MM.1S (cell line): Measurements from ENCODE around the gene SORL1.

Experiments used
- EZH2 ChIP-seq: fragments of 300-600 bp; sonication (generic); optimal IDR thresholded peaks from 2 replicates; pipeline ENCODE3; 2017; ENCODE audit warnings: low read depth, mild to moderate bottlenecking, antibody characterized with exemption, low read length, mixed read lengths
- EZH2phosphoT487 ChIP-seq: fragments of 300-600 bp; sonication (generic); IDR thresholded peaks from 2 replicates; pipeline ENCODE4 v1.6.1; 2018; ENCODE audit warnings: antibody characterized with exemption, low read length
- TF ChIP-seq, protein P1 (sequence below): fragments of 300-600 bp; sonication (generic); IDR thresholded peaks from 2 replicates; pipeline ENCODE4 v1.5.1; 2016; ENCODE audit warnings: antibody characterized with exemption, low read length, mixed read lengths

DNA sequence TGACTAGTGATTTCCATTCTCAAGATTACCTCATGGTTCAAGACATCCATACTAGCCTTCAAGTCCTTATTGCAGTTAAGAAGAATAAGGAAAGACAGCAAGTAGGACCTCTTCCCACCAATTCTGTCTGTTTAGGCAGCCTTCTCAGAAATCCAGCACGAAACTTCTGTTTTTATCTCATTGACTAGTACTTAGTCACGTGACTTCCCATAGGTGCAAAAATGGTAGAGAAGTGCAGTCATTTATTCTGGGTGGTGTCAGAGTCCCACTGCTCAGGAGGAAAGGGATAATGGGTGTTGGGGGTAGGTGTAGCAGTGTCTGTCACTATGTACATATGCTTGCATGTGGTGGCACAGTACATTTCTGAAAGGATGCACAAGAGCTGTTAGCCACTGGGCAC is 58.3 kb downstream of the SORL1 start:
- TF ChIP-seq, protein P1, sequence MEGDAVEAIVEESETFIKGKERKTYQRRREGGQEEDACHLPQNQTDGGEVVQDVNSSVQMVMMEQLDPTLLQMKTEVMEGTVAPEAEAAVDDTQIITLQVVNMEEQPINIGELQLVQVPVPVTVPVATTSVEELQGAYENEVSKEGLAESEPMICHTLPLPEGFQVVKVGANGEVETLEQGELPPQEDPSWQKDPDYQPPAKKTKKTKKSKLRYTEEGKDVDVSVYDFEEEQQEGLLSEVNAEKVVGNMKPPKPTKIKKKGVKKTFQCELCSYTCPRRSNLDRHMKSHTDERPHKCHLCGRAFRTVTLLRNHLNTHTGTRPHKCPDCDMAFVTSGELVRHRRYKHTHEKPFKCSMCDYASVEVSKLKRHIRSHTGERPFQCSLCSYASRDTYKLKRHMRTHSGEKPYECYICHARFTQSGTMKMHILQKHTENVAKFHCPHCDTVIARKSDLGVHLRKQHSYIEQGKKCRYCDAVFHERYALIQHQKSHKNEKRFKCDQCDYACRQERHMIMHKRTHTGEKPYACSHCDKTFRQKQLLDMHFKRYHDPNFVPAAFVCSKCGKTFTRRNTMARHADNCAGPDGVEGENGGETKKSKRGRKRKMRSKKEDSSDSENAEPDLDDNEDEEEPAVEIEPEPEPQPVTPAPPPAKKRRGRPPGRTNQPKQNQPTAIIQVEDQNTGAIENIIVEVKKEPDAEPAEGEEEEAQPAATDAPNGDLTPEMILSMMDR = no peak
- no peak for TF ChIP-seq EZH2phosphoT487
- TF ChIP-seq EZH2 = no peak
